Measurements from ENCODE around the gene DKC1. TPM values are rescaled to one million over a fixed set of nuclear protein-coding genes. Genes with fewer than 3 reads are reported as not detected.

Gene DKC1
- total RNA-seq, 1 donor from 2014 or later, result 45.6 TPM

DNA sequence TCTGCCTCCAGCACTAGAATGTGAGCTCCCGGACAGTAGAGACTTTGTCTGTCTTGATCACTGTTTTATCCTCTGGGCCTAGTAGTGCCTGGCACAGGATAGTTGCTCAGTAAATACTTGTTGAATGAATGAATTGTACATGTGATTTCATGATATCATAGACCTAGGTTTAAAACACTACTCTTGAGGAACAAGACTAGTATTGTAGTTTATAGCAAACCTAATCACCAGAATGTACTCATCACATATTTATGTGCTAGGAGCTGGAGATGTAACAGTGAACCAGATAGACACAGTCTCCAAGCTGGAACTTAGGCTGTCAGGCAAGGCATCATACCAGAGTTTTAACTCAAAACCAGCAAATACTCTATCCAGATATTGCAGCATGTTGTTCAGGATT, 35.2 kb upstream of the DKC1 start:
- no peak overlapping the region for H3K27ac Mint-ChIP-seq
- H3K4me1 ChIP-seq, result no peaks in the 10 kb centered on the region
- TF ChIP-seq EZH2 (IDR thresholded peaks at IDR 0.05) (no peak), EZH2phosphoT487 (IDR thresholded peaks at IDR 0.05) (no peak)
- TF ChIP-seq, protein P1, sequence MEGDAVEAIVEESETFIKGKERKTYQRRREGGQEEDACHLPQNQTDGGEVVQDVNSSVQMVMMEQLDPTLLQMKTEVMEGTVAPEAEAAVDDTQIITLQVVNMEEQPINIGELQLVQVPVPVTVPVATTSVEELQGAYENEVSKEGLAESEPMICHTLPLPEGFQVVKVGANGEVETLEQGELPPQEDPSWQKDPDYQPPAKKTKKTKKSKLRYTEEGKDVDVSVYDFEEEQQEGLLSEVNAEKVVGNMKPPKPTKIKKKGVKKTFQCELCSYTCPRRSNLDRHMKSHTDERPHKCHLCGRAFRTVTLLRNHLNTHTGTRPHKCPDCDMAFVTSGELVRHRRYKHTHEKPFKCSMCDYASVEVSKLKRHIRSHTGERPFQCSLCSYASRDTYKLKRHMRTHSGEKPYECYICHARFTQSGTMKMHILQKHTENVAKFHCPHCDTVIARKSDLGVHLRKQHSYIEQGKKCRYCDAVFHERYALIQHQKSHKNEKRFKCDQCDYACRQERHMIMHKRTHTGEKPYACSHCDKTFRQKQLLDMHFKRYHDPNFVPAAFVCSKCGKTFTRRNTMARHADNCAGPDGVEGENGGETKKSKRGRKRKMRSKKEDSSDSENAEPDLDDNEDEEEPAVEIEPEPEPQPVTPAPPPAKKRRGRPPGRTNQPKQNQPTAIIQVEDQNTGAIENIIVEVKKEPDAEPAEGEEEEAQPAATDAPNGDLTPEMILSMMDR (IDR thresholded peaks at IDR 0.05), result no peak
- H3K4me1 Mint-ChIP-seq, result no peaks in the 10 kb centered on the region
- DNase-seq (ENCODE audit: low spot score), result no peak
- no peaks in the 10 kb centered on the region for H3K79me2 ChIP-seq (ENCODE audit: low read depth)
- no peaks in the 10 kb centered on the region for H3K27me3 Mint-ChIP-seq (ENCODE audit: insufficient read depth, low read depth)
- H3K4me3 ChIP-seq, result no peak overlapping the region
- no peak overlapping the region for H2AFZ ChIP-seq (replicated peaks)
- peaks cover 10% of the 10 kb centered on the region for H3K9me3 Mint-ChIP-seq
- no peaks in the 10 kb centered on the region for H4K20me1 ChIP-seq (ENCODE audit: low read depth)
- H3K9me3 ChIP-seq (ENCODE audit: low read depth), result peaks cover 2% of the 10 kb centered on the region
- no peak overlapping the region for H3K4me2 ChIP-seq
- no peaks in the 10 kb centered on the region for H3K27me3 ChIP-seq
- H3K27ac ChIP-seq, result no peak overlapping the region
- H3F3A ChIP-seq (ENCODE audit: low read depth), result no peaks in the 10 kb centered on the region
- no peaks in the 10 kb centered on the region for H3K36me3 ChIP-seq
- no peak overlapping the region for H3K4me3 Mint-ChIP-seq
- no peaks in the 10 kb centered on the region for H3K36me3 Mint-ChIP-seq
- no peak overlapping the region for H3K9ac ChIP-seq

DNA sequence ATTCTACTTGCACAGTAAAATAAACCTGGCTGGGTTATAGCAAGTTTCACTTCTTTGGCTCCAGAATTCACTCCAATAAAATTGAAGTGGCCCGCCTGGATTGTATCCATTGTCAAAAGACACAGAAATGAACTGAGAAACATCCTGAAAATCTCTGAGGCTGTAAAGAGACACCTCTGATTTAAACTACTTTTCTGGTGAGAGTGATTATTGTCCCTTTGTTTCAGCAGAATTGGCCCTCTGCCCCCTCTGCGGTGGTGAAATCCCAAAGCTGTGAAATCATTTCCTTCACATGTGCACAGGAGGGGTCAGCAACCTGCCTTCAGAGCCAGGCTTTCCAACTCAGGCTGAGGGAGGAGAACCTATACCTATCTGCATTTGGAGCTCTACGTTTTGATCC, 34.8 kb upstream of the DKC1 start:
- Mint-ChIP-seq H3K9me3 (peaks cover 10% of the 10 kb centered on the region), H3K4me3 (no peak overlapping the region), H3K4me1 (no peaks in the 10 kb centered on the region), H3K27ac (no peak overlapping the region), H3K27me3 (ENCODE audit: insufficient read depth, low read depth) (no peaks in the 10 kb centered on the region), H3K36me3 (no peaks in the 10 kb centered on the region)
- Histone ChIP-seq H3K36me3 (no peaks in the 10 kb centered on the region), H4K20me1 (ENCODE audit: low read depth) (no peaks in the 10 kb centered on the region), H3K9me3 (ENCODE audit: low read depth) (peaks cover 2% of the 10 kb centered on the region), H3K27ac (no peak overlapping the region), H3K4me1 (no peaks in the 10 kb centered on the region), H2AFZ (replicated peaks) (no peak overlapping the region), H3K4me3 (no peak overlapping the region), H3K79me2 (ENCODE audit: low read depth) (no peaks in the 10 kb centered on the region), H3K9ac (no peak overlapping the region), H3K4me2 (no peak overlapping the region), H3F3A (ENCODE audit: low read depth) (no peaks in the 10 kb centered on the region), H3K27me3 (no peaks in the 10 kb centered on the region)
- TF ChIP-seq EZH2phosphoT487 (IDR thresholded peaks at IDR 0.05) (no peak), EZH2 (IDR thresholded peaks at IDR 0.05) (no peak)
- TF ChIP-seq, protein P1 (IDR thresholded peaks at IDR 0.05), result no peak
- no peak for DNase-seq (ENCODE audit: low spot score)

DNA sequence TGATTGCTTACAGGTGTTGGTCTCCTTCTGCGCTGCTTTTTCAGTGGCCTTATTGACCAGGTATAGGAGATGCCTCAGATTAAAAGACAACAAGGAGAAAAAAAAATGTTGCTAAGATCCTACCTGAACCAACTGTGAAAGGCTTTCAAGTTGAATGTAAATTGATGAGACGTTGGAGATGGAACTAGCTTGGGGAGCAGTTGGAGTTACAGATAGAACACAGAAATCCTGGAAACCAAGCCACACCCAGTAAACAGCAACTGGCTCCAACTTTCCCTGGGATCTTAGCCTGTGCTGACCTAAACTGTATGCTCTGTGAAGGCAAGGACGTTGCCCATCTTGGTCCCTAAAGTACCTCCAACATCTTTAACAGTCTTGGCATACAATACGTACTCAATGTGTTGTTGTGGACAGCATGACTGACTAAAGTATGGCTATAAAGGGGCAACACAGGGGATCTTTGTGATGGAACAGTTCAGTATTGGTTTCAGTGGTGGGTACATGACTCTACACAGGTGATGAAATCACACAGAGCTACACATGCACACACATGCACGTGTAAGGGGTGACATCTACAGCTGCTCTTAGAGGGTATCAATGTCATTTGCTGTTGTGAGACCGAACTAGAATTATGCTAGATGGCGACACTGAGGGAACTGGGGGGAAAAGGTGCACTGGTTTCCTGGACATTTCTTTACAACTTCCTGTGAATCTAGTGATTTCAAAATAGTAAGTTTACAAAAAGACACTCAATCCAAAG, 34.1 kb upstream of the DKC1 start:
- Histone ChIP-seq H3K4me2 (no peak overlapping the region), H3F3A (ENCODE audit: low read depth) (no peaks in the 10 kb centered on the region), H3K27ac (no peak overlapping the region), H3K4me1 (no peaks in the 10 kb centered on the region), H3K9ac (no peak overlapping the region), H3K4me3 (no peak overlapping the region), H3K79me2 (ENCODE audit: low read depth) (no peaks in the 10 kb centered on the region), H4K20me1 (ENCODE audit: low read depth) (no peaks in the 10 kb centered on the region), H3K27me3 (no peaks in the 10 kb centered on the region), H2AFZ (replicated peaks) (no peak overlapping the region), H3K36me3 (no peaks in the 10 kb centered on the region), H3K9me3 (ENCODE audit: low read depth) (peaks cover 2% of the 10 kb centered on the region)
- no peaks in the 10 kb centered on the region for H3K36me3 Mint-ChIP-seq
- no peak for DNase-seq (ENCODE audit: low spot score)
- peaks cover 5% of the 10 kb centered on the region for H3K9me3 Mint-ChIP-seq
- H3K4me1 Mint-ChIP-seq, result no peaks in the 10 kb centered on the region
- TF ChIP-seq EZH2 (IDR thresholded peaks at IDR 0.05) (no peak), EZH2phosphoT487 (IDR thresholded peaks at IDR 0.05) (no peak)
- TF ChIP-seq, protein P1 (IDR thresholded peaks at IDR 0.05), result no peak
- H3K27ac Mint-ChIP-seq, result no peak overlapping the region
- H3K27me3 Mint-ChIP-seq (ENCODE audit: insufficient read depth, low read depth), result no peaks in the 10 kb centered on the region
- H3K4me3 Mint-ChIP-seq, result no peak overlapping the region
